SK-N-SH treated with all-trans-retinoic acid at 6 μM for 48 hours (cell line): ENCODE results near the gene BRD4.
A peak's percentile ranks its signal among the peaks of the same experiment; 100 is the strongest.

Source experiments
- ATAC-seq: fragments of 200-7000 bp; cut with Tn5 transposase; 3 replicates; pipeline ENCODE4 v1.9.1; 2020; ENCODE audit warnings: mild to moderate bottlenecking, moderate library complexity
- ARNTL ChIP-seq: fragments of 450-650 bp; formaldehyde crosslinking; IDR thresholded peaks from 2 replicates; pipeline ENCODE4 v1.5.0; 2020; ENCODE audit warnings: low read depth, mild to moderate bottlenecking, moderate library complexity, borderline replicate concordance
- BACH2 ChIP-seq: fragments of 250-450 bp; sonication (Bioruptor Pico); IDR thresholded peaks from 2 replicates; pipeline ENCODE4 v1.9.0; 2021; ENCODE audit warnings: mild to moderate bottlenecking, borderline replicate concordance
- CREB5 ChIP-seq: fragments of 250-450 bp; sonication (Bioruptor Pico); IDR thresholded peaks from 2 replicates; pipeline ENCODE4 v1.5.1; 2020; ENCODE audit warnings: low read depth, mild to moderate bottlenecking, moderate library complexity
- CSDC2 ChIP-seq: fragments of 250-450 bp; sonication (Bioruptor Pico); IDR thresholded peaks from 2 replicates; pipeline ENCODE4 v1.5.0; 2020; ENCODE audit warnings: mild to moderate bottlenecking, moderate library complexity
- CSRNP3 ChIP-seq: fragments of 250-450 bp; sonication (Bioruptor Pico); IDR thresholded peaks from 2 replicates; pipeline ENCODE4 v1.5.1; 2021; ENCODE audit warnings: mild to moderate bottlenecking, moderate library complexity
- ESRRG ChIP-seq: fragments of 250-450 bp; sonication (Bioruptor Pico); IDR thresholded peaks from 2 replicates; pipeline ENCODE4 v1.6.1; 2021; ENCODE audit warnings: mild to moderate bottlenecking
- GLIS3 ChIP-seq: fragments of 250-450 bp; sonication (Bioruptor Pico); IDR thresholded peaks from 2 replicates; pipeline ENCODE4 v1.5.0; 2020; ENCODE audit warnings: mild to moderate bottlenecking, moderate library complexity
- ISL1 ChIP-seq: fragments of 250-450 bp; sonication (Bioruptor Pico); IDR thresholded peaks from 2 replicates; pipeline ENCODE4 v2.1.2; 2022; ENCODE audit warnings: mild to moderate bottlenecking, moderate library complexity
- OSR1 ChIP-seq: fragments of 250-450 bp; sonication (Bioruptor Pico); IDR thresholded peaks from 2 replicates; pipeline ENCODE4 v1.8.0; 2022; ENCODE audit warnings: moderate library complexity, mild to moderate bottlenecking, inconsistent platforms
- PATZ1 ChIP-seq: fragments of 250-450 bp; sonication (Bioruptor Pico); IDR thresholded peaks from 2 replicates; pipeline ENCODE4 v1.8.0; 2020; ENCODE audit warnings: mild to moderate bottlenecking, moderate library complexity, borderline replicate concordance
- POU6F1 ChIP-seq: fragments of 250-450 bp; sonication (Bioruptor Pico); IDR thresholded peaks from 2 replicates; pipeline ENCODE4 v1.8.0; 2021; ENCODE audit warnings: low read depth, mild to moderate bottlenecking, moderate library complexity, borderline replicate concordance
- RARB ChIP-seq: fragments of 250-450 bp; sonication (Bioruptor Pico); IDR thresholded peaks from 2 replicates; pipeline ENCODE4 v1.8.0; 2021; ENCODE audit warnings: mild to moderate bottlenecking, moderate library complexity
- SNAI2 ChIP-seq: fragments of 250-450 bp; sonication (Bioruptor Pico); IDR thresholded peaks from 2 replicates; pipeline ENCODE4 v1.5.0; 2020; ENCODE audit warnings: mild to moderate bottlenecking, moderate library complexity
- TCF4 ChIP-seq: fragments of 250-450 bp; sonication (Bioruptor Pico); IDR thresholded peaks from 2 replicates; pipeline ENCODE4 v1.8.0; 2021; ENCODE audit warnings: mild to moderate bottlenecking, moderate library complexity, borderline replicate concordance
- TOX ChIP-seq: fragments of 250-450 bp; sonication (Bioruptor Pico); IDR thresholded peaks from 2 replicates; pipeline ENCODE4 v1.8.0; 2021; ENCODE audit warnings: mild to moderate bottlenecking, moderate library complexity, borderline replicate concordance
- ZFP3 ChIP-seq: fragments of 250-450 bp; sonication (Bioruptor Pico); IDR thresholded peaks from 2 replicates; pipeline ENCODE4 v1.5.0; 2020; ENCODE audit warnings: mild to moderate bottlenecking, moderate library complexity
- ZFP30 ChIP-seq: fragments of 450-650 bp; formaldehyde crosslinking; IDR thresholded peaks from 2 replicates; pipeline ENCODE4 v1.5.0; 2022; ENCODE audit warnings: mild to moderate bottlenecking, moderate library complexity
- ZNF565 ChIP-seq: fragments of 450-650 bp; formaldehyde crosslinking; conservative IDR thresholded peaks from 2 replicates; pipeline ENCODE4 v1.5.0; 2020; ENCODE audit warnings: low read depth, mild to moderate bottlenecking, moderate library complexity
- ZNF70 ChIP-seq: fragments of 450-650 bp; formaldehyde crosslinking; IDR thresholded peaks from 2 replicates; pipeline ENCODE4 v1.5.0; 2020; ENCODE audit warnings: mild to moderate bottlenecking, moderate library complexity
- ZNF8 ChIP-seq: fragments of 450-650 bp; formaldehyde crosslinking; IDR thresholded peaks from 2 replicates; pipeline ENCODE4 v1.5.0; 2020; ENCODE audit warnings: mild to moderate bottlenecking, moderate library complexity

Gene BRD4

GRCh38 chr19:15264061-15264932 is 68.0 kb downstream of the BRD4 start:
- peak; percentile 65 for ATAC-seq
- TF ChIP-seq TOX (CRISPR knock-in tag) (no peak), POU6F1 (CRISPR knock-in tag) (no peak), PATZ1 (CRISPR knock-in tag) (no peak), ZFP3 (CRISPR knock-in tag) (no peak), ZNF565 (CRISPR knock-in tag) (no peak), BACH2 (no peak), ZNF70 (no peak), RARB (CRISPR knock-in tag) (no peak), CSDC2 (CRISPR knock-in tag) (no peak), ESRRG (CRISPR knock-in tag) (no peak), ZFP30 (CRISPR knock-in tag) (no peak), ARNTL (CRISPR knock-in tag) (no peak), CSRNP3 (CRISPR knock-in tag) (no peak), OSR1 (CRISPR knock-in tag) (no peak), SNAI2 (CRISPR knock-in tag) (no peak), ISL1 (CRISPR knock-in tag) (no peak), GLIS3 (CRISPR knock-in tag) (no peak), CREB5 (CRISPR knock-in tag) (no peak), TCF4 (CRISPR knock-in tag) (no peak), ZNF8 (CRISPR knock-in tag) (no peak)

- TF ChIP-seq TOX (CRISPR knock-in tag) (no peak), ZNF8 (CRISPR knock-in tag) (no peak), ZNF70 (no peak), CSRNP3 (CRISPR knock-in tag) (no peak), ESRRG (CRISPR knock-in tag) (no peak), ZFP3 (CRISPR knock-in tag) (no peak), SNAI2 (CRISPR knock-in tag) (no peak), POU6F1 (CRISPR knock-in tag) (no peak), OSR1 (CRISPR knock-in tag) (no peak)
- no peak for ATAC-seq
These were observed 68.9 kb downstream of the BRD4 start for GRCh38 chr19:15263361-15263985.
